Measurements from ENCODE around the gene CORIN.
"Not testable (repeated sequence)": the region's sequence is repeated elsewhere in the genome, so short reads cannot be mapped to it uniquely, and the experiment has no call there.

Gene CORIN

DNA sequence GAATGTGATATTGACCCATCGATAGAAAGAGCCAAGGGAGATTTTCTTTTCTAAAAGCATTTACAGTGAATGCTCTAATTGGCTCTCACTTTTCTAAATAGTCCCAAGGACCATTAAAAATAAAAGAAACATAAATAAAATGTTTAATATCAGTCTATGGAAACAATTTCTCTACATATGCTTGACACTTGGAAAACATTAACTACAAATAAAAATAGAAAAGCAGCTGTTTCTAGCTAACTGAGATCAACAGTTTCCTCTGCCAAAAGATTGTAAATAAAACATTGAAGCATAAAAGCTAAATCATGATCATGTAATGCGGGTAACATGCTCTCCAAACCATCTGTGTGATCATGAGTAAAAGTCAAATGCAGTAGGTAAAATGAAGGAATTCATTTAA, 49.7 kb downstream of the CORIN start:
- no peak for TF ChIP-seq CTCF (conservative IDR thresholded peaks at IDR 0.05; ENCODE audit: control insufficient read depth, insufficient read depth, low read depth, low read length)
- no peak overlapping the region for H3K4me3 ChIP-seq (ENCODE audit: control insufficient read depth, low read depth, low read length)
- no peak for DNase-seq (ENCODE audit: low read depth)

DNA sequence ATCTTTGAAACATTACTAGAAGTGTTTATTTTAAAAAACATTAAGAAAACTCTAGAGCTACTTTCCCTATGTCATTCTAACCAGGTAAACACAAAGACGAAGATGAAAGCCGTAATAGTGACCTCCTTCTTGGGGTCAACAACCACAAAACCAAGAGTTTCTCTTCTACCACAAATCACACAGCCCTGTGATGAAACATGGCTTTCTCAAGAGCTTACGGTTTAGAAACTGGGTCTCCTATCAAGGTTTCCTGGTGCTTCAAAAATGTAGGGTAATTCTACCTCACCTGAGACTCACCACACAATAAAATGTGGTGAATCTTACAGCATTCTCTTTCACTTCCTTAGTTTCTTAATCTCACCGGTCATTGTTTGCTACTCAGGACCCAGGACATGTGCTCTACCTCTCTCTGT, 50.9 kb downstream of the CORIN start:
- no peak for TF ChIP-seq CTCF (conservative IDR thresholded peaks at IDR 0.05; ENCODE audit: control insufficient read depth, insufficient read depth, low read depth, low read length)
- H3K4me3 ChIP-seq (ENCODE audit: control insufficient read depth, low read depth, low read length) = no peak overlapping the region
- no peak for DNase-seq (ENCODE audit: low read depth)

GRCh38 chr4:47785153-47785552, 52.7 kb downstream of the CORIN start:
- DNase-seq (ENCODE audit: low read depth) = no peak
- TF ChIP-seq CTCF (conservative IDR thresholded peaks at IDR 0.05; ENCODE audit: control insufficient read depth, insufficient read depth, low read depth, low read length) = no peak
- H3K4me3 ChIP-seq (ENCODE audit: control insufficient read depth, low read depth, low read length) = no peak overlapping the region

DNA sequence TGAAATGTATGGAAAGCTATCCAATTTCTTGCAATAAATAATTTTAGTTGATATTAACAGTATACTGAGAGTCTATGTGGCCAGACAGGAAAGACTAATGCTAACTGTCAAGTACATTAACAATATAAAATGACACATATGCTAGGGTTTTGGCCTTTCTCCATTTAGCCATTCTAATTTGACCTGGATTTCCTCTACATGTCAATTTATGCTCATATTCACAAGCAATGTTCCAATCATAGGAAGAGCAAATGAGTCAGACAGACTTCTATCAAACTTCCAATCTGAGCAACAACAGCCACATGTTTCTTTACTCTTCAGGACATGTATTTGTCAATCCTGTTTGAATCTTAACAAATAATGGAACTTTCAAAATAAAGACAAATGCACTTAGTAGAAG, 53.6 kb downstream of the CORIN start:
- no peak for TF ChIP-seq CTCF (conservative IDR thresholded peaks at IDR 0.05; ENCODE audit: control insufficient read depth, insufficient read depth, low read depth, low read length)
- peak; percentile 7 for DNase-seq (ENCODE audit: low read depth)
- H3K4me3 ChIP-seq (ENCODE audit: control insufficient read depth, low read depth, low read length) = no peak overlapping the region

DNA sequence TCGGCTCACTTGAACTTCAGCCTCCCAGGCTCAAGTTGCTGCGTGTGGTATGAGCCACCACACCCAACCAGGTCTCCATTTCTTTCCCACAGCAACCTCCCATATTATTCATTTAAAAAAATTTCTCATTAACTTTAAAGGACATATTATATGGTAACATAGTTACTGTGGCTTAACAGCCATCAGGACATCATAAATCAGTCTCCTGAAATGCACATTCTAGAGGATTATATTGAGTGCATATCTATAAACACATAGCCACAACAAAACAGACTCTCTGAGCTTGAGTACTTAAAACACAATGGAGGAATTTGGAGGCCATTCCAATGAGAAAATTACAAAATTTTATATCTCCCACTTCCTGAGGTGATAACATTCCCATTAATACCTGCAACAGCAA, 61.5 kb downstream of the CORIN start:
- no peak for TF ChIP-seq CTCF (conservative IDR thresholded peaks at IDR 0.05; ENCODE audit: control insufficient read depth, insufficient read depth, low read depth, low read length)
- no peak for DNase-seq (ENCODE audit: low read depth)
- no peak overlapping the region for H3K4me3 ChIP-seq (ENCODE audit: control insufficient read depth, low read depth, low read length)

DNA sequence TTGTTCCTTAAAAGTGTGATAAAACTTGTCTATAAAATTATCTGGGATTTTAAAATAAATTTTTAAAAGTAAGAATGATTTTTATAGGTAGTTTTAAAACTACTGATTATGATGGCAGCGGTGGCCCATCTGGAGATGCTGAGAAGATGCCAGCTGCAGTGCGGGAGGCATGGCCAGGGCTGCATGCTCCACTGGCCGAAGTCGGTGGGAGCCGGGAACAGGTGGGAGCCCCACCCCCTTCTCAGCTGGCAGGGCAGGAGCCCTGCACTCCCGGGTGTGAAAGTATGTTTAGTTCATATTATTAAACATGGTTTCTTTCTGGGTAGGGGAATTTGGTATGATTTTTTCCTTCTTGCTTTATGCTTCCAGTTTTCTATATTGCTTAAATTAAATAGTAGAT, 63.8 kb downstream of the CORIN start:
- no peak for TF ChIP-seq CTCF (conservative IDR thresholded peaks at IDR 0.05; ENCODE audit: control insufficient read depth, insufficient read depth, low read depth, low read length)
- DNase-seq (ENCODE audit: low read depth) = no peak
- H3K4me3 ChIP-seq (ENCODE audit: control insufficient read depth, low read depth, low read length) = no peak overlapping the region

GRCh38 chr4:47771020-47771419, 66.8 kb downstream of the CORIN start:
- no peak for TF ChIP-seq CTCF (conservative IDR thresholded peaks at IDR 0.05; ENCODE audit: control insufficient read depth, insufficient read depth, low read depth, low read length)
- H3K4me3 ChIP-seq (ENCODE audit: control insufficient read depth, low read depth, low read length) = no peak overlapping the region
- DNase-seq (ENCODE audit: low read depth) = no peak

- DNase-seq (ENCODE audit: low read depth); H3K4me3 ChIP-seq (ENCODE audit: control insufficient read depth, low read depth, low read length): not testable (repeated sequence)
Observed at GRCh38 chr4:47767956-47768355, 69.9 kb downstream of the CORIN start.
